ENCODE measurements around the gene BZW2.

The BZW2 gene

GRCh38 chr7:16738011-16738688 lies 92.2 kb downstream of the BZW2 start:
- TF ChIP-seq CTCF (IDR thresholded peaks at IDR 0.05; ENCODE audit: control extremely low read depth, extremely low read depth, low read depth, missing control alignments), result no peak
- CTCF ChIA-PET, result interaction anchor here (1.3 to 2.5 kb wide), 2 partner anchors 8 to 173 kb away, joined by 3 to 6 read pairs; no protein-coding TSS in a partner anchor
- no peak for DNase-seq (ENCODE audit: extremely low spot score)
- POLR2A ChIA-PET, result no interaction called here

DNA sequence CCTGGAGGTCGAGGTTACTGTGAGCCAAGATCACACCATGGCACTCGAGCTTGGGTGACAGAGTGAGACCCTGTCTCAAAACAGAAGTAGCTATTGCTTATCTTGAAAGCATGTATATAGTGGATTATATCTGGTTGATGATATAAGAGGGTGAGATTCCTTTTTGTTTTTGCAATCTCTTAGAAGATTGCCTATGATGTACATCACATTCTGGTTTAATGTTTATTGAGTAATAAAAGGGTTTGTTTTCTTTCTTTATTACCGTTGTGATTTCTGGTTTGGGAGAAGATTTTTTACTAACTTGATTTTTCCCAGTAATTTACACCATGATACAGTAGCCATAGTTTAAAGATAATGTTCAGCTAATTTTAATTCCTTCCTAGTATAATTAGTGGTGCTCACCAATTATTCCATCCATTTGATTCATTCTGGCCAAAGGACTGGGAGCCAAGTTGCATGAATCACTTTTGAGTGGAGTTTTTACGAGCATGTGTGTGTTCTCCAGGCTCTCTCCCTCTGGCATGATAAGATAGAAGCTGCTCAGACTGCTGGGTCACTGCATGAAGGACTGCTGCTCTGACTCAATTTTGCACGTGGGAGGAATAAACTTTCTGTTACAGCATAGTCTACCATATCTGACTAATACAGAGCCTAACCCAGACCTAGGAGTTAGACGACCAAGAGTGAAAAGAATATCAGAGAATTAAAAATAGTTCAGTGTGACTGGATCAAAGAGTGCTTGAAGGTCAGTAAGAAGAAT lies 94.1 kb downstream of the BZW2 start:
- ChIA-PET CTCF (interaction anchor here (1.3 to 2.5 kb wide), 2 partner anchors 10 to 45 kb away, joined by 3 to 6 read pairs; no protein-coding TSS in a partner anchor), POLR2A (no interaction called here)
- DNase-seq (ENCODE audit: extremely low spot score), result no peak
- no peak for TF ChIP-seq CTCF (IDR thresholded peaks at IDR 0.05; ENCODE audit: control extremely low read depth, extremely low read depth, low read depth, missing control alignments)

- ChIA-PET CTCF (no interaction called here), POLR2A (no interaction called here)
- DNase-seq (ENCODE audit: extremely low spot score), result no peak
- no peak for TF ChIP-seq CTCF (IDR thresholded peaks at IDR 0.05; ENCODE audit: control extremely low read depth, extremely low read depth, low read depth, missing control alignments)
Measured at GRCh38 chr7:16740623-16740953, 94.6 kb downstream of the BZW2 start.

GRCh38 chr7:16740996-16741395 lies 95.0 kb downstream of the BZW2 start:
- no peak for DNase-seq (ENCODE audit: extremely low spot score)
- ChIA-PET CTCF (no interaction called here), POLR2A (no interaction called here)
- no peak for TF ChIP-seq CTCF (IDR thresholded peaks at IDR 0.05; ENCODE audit: control extremely low read depth, extremely low read depth, low read depth, missing control alignments)

DNA sequence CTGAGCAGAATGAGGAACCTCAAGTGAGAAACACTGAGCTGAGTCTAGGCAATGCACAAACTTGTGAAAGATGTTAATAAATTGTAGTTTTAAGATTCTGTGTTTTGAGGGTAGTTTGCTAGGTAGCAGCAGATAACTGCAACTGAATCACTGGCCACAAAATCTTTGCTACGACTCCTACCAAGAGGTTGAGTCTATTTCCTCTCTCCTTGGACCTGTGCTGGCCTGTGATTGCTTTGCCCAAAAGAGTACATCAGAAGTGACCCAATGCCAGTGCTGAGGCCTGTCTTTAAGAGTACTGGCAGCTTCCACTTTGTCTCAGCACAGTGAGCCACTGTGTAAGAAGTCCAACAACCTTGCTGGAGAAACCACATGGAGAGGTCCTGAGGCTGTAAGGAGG lies 95.7 kb downstream of the BZW2 start:
- no peak for DNase-seq (ENCODE audit: extremely low spot score)
- POLR2A ChIA-PET, result no interaction called here
- no peak for TF ChIP-seq CTCF (IDR thresholded peaks at IDR 0.05; ENCODE audit: control extremely low read depth, extremely low read depth, low read depth, missing control alignments)
- CTCF ChIA-PET, result no interaction called here

DNA sequence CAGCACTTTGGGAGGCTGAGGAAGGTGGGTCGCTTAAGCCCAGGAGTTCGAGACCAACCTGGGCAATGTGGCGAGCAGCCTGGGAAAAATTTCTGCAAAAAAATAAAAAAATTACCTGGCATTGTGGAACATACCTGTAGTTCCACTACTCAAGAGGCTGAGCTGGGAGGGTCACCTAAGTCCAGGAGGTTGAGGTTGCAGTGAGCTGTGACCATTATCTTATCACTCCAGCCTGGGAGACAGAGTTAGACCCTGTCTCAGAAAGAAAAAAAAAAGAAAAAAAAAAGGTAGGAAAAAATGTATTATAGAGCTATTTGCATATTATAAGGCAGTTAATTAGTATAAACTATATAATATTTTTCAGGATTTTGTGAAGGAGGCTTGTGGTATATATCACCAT lies 96.6 kb downstream of the BZW2 start:
- POLR2A ChIA-PET, result no interaction called here
- CTCF ChIA-PET, result no interaction called here
- DNase-seq (ENCODE audit: extremely low spot score), result no peak
- TF ChIP-seq CTCF (IDR thresholded peaks at IDR 0.05; ENCODE audit: control extremely low read depth, extremely low read depth, low read depth, missing control alignments), result no peak
